A673 (cell line): Measurements from ENCODE around the gene OLFM4.

ENCODE experiments used
- CTCF ChIP-seq: fragments of 300-800, 200-600 bp; sonication (generic); conservative IDR thresholded peaks from 2 replicates; pipeline ENCODE4 v1.5.1; 2017; ENCODE audit warnings: low read depth, mild to moderate bottlenecking, antibody characterized with exemption, low read length, moderate library complexity, mixed read lengths
- EZH2 ChIP-seq: fragments of 200-600 bp; sonication (generic); IDR thresholded peaks from 2 replicates; pipeline ENCODE4 v1.6.1; 2017; ENCODE audit warnings: borderline replicate concordance, low read depth, mild to moderate bottlenecking, mixed read lengths, antibody characterized with exemption, low read length; ENCODE audit not compliant: poor library complexity, severe bottlenecking

- TF ChIP-seq CTCF (no peak), EZH2 (no peak)
Measured at GRCh38 chr13:53023246-53023645, 5.4 kb upstream of the OLFM4 start.
